Measurements from ENCODE around the gene FAM53A.
"Not testable (repeated sequence)": the region's sequence is repeated elsewhere in the genome, so short reads cannot be mapped to it uniquely, and the experiment has no call there.

FAM53A gene

DNA sequence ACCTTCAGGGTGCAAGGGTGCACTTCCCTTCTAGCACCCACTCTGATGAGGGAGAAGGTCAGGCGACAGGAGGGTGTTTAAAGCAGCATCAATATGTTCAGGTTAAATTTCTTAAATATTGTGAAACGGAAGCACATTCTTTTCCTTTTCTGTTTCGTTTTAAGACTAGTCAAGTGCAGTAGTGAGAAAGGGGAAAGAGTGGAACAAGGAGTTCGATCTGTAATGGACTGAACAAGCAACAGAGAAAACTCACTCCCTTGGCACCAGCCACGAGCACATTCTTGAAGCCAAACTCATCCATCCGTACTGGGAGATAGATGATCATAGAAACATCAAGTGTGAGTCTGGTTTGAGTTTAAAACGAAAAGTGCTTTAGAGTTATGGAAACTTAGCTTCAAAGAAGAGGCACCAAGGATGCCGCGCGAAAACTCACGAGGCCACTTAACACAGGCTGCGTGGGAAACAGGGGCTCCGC is 815 bp downstream of the FAM53A start:
- peak overlapping the region; percentile 72 for H3K9ac ChIP-seq (ENCODE audit: insufficient read length)
- DNase-seq (ENCODE audit: low read depth, low spot score), result no peak
- H3K27ac ChIP-seq, result peak overlapping the region; percentile 8; the same call in 1 of the 2 replicates
- H3K36me3 ChIP-seq (ENCODE audit: insufficient read depth, low read length), result no peaks in the 10 kb centered on the region
- TF ChIP-seq EZH2 (IDR thresholded peaks at IDR 0.05) (no peak), POLR2AphosphoS5 (IDR thresholded peaks at IDR 0.05; ENCODE audit: borderline replicate concordance, low read depth, low read length) (no peak), FOXP2 (optimal IDR thresholded peaks at IDR 0.05; ENCODE audit: control extremely low read depth, extremely low read length, insufficient read depth) (no peak)
- no peaks in the 10 kb centered on the region for H3K9me3 ChIP-seq (ENCODE audit: low read depth, low read length)
- peak overlapping the region; percentile 83 for H3K4me3 ChIP-seq

DNA sequence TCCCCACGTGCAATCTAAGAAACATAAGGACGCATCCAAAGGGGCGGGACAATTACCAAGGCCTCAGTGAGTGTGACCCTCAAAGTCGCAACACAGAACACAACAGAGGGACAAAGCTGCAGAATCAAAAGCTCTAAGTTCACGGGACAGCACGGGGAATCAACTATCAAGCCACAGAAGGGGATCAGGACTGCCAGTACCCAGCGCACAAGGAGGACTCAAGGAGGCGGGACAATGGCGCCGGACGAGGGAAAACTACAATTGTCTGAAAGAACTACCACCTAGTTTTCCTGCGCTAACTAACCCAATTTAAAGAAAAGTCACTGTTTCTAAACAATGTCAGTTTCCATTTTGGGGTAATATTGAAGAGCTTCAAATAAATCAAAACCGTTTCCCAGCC is 1.3 kb downstream of the FAM53A start:
- H3K9me3 ChIP-seq (ENCODE audit: low read depth, low read length), result no peaks in the 10 kb centered on the region
- H3K4me3 ChIP-seq, result peak overlapping the region; percentile 83
- TF ChIP-seq POLR2AphosphoS5 (IDR thresholded peaks at IDR 0.05; ENCODE audit: borderline replicate concordance, low read depth, low read length), result no peak
- no peak for TF ChIP-seq EZH2 (IDR thresholded peaks at IDR 0.05)
- TF ChIP-seq FOXP2 (optimal IDR thresholded peaks at IDR 0.05; ENCODE audit: control extremely low read depth, extremely low read length, insufficient read depth), result no peak
- H3K27ac ChIP-seq, result peak overlapping the region; percentile 8; the same call in 1 of the 2 replicates
- no peak for DNase-seq (ENCODE audit: low read depth, low spot score)
- no peaks in the 10 kb centered on the region for H3K36me3 ChIP-seq (ENCODE audit: insufficient read depth, low read length)
- H3K9ac ChIP-seq (ENCODE audit: insufficient read length), result peak overlapping the region; percentile 72

DNA sequence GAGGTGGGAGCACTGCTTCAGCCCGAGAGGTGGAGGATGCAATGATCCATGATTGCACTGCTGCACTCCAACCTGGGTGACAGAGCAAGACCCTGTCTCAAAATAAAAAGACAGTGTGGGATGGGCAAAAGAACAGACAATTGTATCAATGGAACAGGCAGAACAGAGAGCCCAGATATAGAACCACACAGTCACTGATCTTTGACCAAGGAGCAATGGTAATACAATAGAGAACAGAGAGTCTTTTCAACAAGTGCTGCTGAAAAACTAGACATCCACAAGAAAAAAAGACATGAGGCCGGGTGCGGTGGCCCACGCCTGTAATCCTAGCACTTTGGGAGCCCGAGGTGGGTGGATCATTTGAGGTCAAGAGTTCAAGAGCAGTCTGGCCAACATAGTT is 5.9 kb downstream of the FAM53A start:
- Histone ChIP-seq H3K9me3 (ENCODE audit: low read depth, low read length) (no peaks in the 10 kb centered on the region), H3K9ac (ENCODE audit: insufficient read length) (no peak overlapping the region)

DNA sequence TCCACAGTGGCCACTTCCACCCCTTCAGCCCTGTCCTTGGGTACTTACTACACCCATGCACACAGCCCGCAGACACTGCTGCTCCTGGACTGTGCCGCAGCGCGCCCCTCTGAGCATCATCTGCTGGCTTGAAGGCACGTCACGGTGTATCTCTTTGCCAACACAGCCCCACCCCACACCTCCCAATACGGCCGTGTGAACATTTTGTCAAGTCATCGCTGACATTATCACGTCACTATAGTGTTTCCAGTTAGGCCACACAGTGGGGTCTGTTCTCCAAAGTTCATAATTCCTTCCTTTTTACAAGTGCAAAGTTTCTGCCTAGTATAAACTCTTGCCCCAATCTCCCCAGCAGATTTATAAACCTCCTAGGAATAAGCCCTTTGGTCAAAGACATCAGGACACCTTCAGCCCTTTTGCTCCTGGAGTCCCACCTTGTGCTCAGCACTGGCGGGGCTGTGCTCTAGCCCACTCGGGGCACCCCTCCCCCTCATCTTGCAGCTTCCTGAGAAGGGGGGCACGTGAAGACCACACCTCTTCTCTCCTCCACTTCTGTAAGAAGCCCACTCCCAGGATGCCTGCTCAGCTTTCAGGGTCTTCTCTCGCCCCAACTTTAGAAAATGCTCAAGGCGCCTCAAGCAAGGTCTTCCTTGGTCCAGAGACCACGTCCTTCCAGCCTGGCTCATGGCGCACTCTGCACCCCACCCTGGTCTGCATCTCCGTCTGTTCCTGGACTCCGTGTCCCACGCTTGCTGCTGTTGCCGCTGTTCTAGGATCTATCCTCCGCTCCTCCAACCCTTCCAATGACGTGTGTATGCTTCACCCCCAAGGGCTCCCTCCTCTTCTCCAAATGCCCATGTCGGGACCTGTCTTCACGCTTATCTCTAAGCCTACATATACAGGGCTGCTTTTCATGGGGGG is 7.2 kb downstream of the FAM53A start:
- DNase-seq (ENCODE audit: low read depth, low spot score), result no peak
- Histone ChIP-seq H3K4me3 (no peak overlapping the region), H3K9me3 (ENCODE audit: low read depth, low read length) (no peaks in the 10 kb centered on the region), H3K9ac (ENCODE audit: insufficient read length) (no peak overlapping the region), H3K27ac (no peak overlapping the region), H3K36me3 (ENCODE audit: insufficient read depth, low read length) (no peaks in the 10 kb centered on the region)
- TF ChIP-seq EZH2 (IDR thresholded peaks at IDR 0.05) (no peak), FOXP2 (optimal IDR thresholded peaks at IDR 0.05; ENCODE audit: control extremely low read depth, extremely low read length, insufficient read depth) (no peak), POLR2AphosphoS5 (IDR thresholded peaks at IDR 0.05; ENCODE audit: borderline replicate concordance, low read depth, low read length) (no peak)

More for the DNA sequence above, 5.9 kb downstream of the FAM53A start:
- DNase-seq (ENCODE audit: low read depth, low spot score), result no peak
- TF ChIP-seq POLR2AphosphoS5 (IDR thresholded peaks at IDR 0.05; ENCODE audit: borderline replicate concordance, low read depth, low read length) (no peak), FOXP2 (optimal IDR thresholded peaks at IDR 0.05; ENCODE audit: control extremely low read depth, extremely low read length, insufficient read depth) (no peak), EZH2 (IDR thresholded peaks at IDR 0.05) (no peak)
- Histone ChIP-seq H3K27ac (no peak overlapping the region), H3K4me3 (no peak overlapping the region), H3K36me3 (ENCODE audit: insufficient read depth, low read length) (no peaks in the 10 kb centered on the region)

DNA sequence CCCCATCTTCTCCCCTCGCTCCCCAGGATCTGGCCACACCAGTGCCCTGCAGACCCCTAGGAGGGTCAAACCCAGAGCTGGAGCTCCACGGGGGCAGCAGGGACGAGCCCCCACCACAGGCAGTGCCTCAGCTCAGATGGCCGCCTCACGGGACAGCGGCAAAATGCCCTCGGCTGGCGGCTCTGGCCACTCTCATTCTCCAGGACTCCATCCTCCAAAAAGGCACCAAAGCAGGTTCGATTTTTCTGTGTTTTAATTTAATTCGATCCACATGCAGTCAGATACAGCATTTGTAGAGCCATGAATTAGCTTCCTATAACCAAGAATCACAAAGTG is 8.3 kb downstream of the FAM53A start:
- H3K27ac ChIP-seq, result no peak overlapping the region
- H3K9me3 ChIP-seq (ENCODE audit: low read depth, low read length), result no peaks in the 10 kb centered on the region
- no peak overlapping the region for H3K9ac ChIP-seq (ENCODE audit: insufficient read length)
- no peak overlapping the region for H3K4me3 ChIP-seq
- DNase-seq (ENCODE audit: low read depth, low spot score), result no peak
- no peak for TF ChIP-seq POLR2AphosphoS5 (IDR thresholded peaks at IDR 0.05; ENCODE audit: borderline replicate concordance, low read depth, low read length)
- TF ChIP-seq FOXP2 (optimal IDR thresholded peaks at IDR 0.05; ENCODE audit: control extremely low read depth, extremely low read length, insufficient read depth), result no peak
- no peak for TF ChIP-seq EZH2 (IDR thresholded peaks at IDR 0.05)
- H3K36me3 ChIP-seq (ENCODE audit: insufficient read depth, low read length), result no peaks in the 10 kb centered on the region

DNA sequence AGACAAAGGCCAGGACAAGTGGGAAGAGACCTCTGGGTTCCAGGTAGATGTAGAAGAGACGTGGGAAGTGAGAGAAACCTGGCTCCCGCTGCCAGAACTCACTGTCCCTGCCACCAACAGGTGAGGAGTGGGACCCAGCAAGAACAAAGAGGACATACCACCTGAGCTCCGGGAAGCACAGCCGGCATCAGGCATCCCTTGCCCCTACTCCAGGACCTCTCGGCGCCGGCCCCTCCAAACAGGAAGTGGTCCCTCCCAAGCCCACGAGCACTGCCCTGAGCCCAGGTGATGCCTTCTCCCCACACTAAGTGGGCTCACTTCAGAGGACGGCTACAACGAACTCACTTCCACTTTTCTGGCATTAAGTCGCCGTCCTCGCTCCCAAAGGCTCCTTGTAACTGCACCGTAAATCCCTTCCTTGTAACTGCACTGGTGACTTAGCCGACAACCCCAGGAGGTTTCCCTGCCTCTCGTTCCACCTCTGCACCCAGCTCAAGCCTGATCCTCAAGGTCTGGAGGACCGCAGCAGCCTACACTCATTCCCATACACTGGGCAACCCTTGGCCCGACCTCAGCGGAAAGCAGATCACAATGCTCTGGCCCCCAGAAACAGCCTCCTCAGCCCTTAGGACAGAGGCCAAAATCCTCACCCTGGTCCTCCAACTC is 8.8 kb downstream of the FAM53A start:
- H3K9me3 ChIP-seq (ENCODE audit: low read depth, low read length), result no peaks in the 10 kb centered on the region
- no peaks in the 10 kb centered on the region for H3K36me3 ChIP-seq (ENCODE audit: insufficient read depth, low read length)
- H3K4me3 ChIP-seq, result no peak overlapping the region
- H3K9ac ChIP-seq (ENCODE audit: insufficient read length), result no peak overlapping the region
- H3K27ac ChIP-seq, result no peak overlapping the region
- TF ChIP-seq POLR2AphosphoS5 (IDR thresholded peaks at IDR 0.05; ENCODE audit: borderline replicate concordance, low read depth, low read length) (no peak), FOXP2 (optimal IDR thresholded peaks at IDR 0.05; ENCODE audit: control extremely low read depth, extremely low read length, insufficient read depth) (no peak), EZH2 (IDR thresholded peaks at IDR 0.05) (no peak)
- no peak for DNase-seq (ENCODE audit: low read depth, low spot score)

DNA sequence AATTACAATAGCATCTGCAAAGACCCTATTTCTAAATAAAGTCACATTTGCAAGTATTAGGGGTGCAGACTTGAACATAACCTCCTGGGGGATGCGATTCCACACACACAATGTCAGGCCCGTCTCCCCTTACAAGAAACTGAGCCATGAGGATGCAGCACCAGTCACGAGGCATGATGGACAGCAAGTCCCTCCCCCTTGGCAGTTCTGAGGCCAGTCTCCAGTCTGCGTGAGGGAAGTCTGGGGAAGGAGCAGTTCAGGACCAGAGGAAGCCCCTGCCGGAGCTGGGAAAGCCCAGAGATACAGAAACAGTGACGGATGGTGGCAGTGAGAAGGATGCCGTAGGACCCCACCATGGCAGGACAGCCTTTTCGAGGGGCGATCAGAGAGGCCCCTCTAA is 9.4 kb downstream of the FAM53A start:
- no peaks in the 10 kb centered on the region for H3K9me3 ChIP-seq (ENCODE audit: low read depth, low read length)
- H3K9ac ChIP-seq (ENCODE audit: insufficient read length), result no peak overlapping the region
- H3K27ac ChIP-seq, result no peak overlapping the region
- no peak for DNase-seq (ENCODE audit: low read depth, low spot score)
- H3K36me3 ChIP-seq (ENCODE audit: insufficient read depth, low read length), result no peaks in the 10 kb centered on the region
- H3K4me3 ChIP-seq, result no peak overlapping the region
- no peak for TF ChIP-seq EZH2 (IDR thresholded peaks at IDR 0.05)
- no peak for TF ChIP-seq POLR2AphosphoS5 (IDR thresholded peaks at IDR 0.05; ENCODE audit: borderline replicate concordance, low read depth, low read length)
- TF ChIP-seq FOXP2 (optimal IDR thresholded peaks at IDR 0.05; ENCODE audit: control extremely low read depth, extremely low read length, insufficient read depth), result no peak

DNA sequence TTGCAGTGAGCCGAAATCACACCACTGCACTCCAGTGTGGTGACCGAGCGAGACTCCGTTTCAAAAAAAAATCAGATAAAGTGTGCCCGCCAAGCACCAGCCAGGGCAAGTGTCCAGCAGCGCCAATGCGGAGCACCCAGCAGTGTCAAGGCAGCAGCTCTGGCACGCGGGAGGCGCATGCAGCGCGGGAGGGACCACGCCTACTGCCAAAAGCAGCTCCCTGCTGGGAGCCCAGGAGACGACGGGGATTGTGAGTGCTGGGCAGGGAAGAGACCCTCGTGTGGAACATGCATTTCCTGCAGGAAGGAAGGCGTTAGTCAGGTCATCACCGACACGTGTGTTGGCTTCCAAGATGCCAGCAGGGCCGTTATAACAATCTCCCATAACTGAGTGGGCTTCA is 10.4 kb downstream of the FAM53A start:
- Histone ChIP-seq H3K36me3 (ENCODE audit: insufficient read depth, low read length) (no peaks in the 10 kb centered on the region), H3K9me3 (ENCODE audit: low read depth, low read length) (no peaks in the 10 kb centered on the region), H3K27ac (no peak overlapping the region), H3K4me3 (no peak overlapping the region), H3K9ac (ENCODE audit: insufficient read length) (no peak overlapping the region)
- no peak for DNase-seq (ENCODE audit: low read depth, low spot score)
- TF ChIP-seq EZH2 (IDR thresholded peaks at IDR 0.05) (no peak), FOXP2 (optimal IDR thresholded peaks at IDR 0.05; ENCODE audit: control extremely low read depth, extremely low read length, insufficient read depth) (no peak), POLR2AphosphoS5 (IDR thresholded peaks at IDR 0.05; ENCODE audit: borderline replicate concordance, low read depth, low read length) (no peak)

DNA sequence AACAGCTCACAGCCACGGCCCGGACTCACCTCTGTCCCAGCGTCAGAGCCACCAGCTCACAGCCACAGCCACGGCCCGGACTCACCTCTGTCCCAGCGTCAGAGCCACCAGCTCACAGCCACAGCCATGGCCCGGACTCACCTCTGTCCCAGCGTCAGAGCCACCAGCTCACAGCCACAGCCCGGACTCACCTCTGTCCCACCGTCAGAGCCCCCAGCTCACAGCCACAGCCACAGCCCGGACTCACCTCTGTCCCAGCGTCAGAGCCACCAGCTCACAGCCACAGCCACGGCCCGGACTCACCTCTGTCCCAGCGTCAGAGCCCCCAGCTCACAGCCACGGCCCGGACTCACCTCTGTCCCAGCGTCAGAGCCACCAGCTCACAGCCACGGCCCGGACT is 13.1 kb downstream of the FAM53A start:
- DNase-seq (ENCODE audit: low read depth, low spot score); H3K9me3 ChIP-seq (ENCODE audit: low read depth, low read length); H3K27ac ChIP-seq; H3K9ac ChIP-seq (ENCODE audit: insufficient read length); H3K4me3 ChIP-seq; H3K36me3 ChIP-seq (ENCODE audit: insufficient read depth, low read length): not testable (repeated sequence)

All from SK-N-MC (cell line).